GM18870 (cell line): ENCODE results near the gene TMEM170B.

ENCODE experiments used
- ATAC-seq: cut with Tn5 transposase; IDR thresholded peaks from one replicate; pipeline ENCODE4 v1.9.1; 2021; ENCODE audit warnings: moderate library complexity; ENCODE audit not compliant: unreplicated experiment

The TMEM170B gene

GRCh38 chr6:11537229-11538051 lies at the start of gene TMEM170B:
TMEM170B (plus strand) TSS chr6:11537749; CDS start chr6:11538278, 529 bp downstream.
- peak; percentile 79 for ATAC-seq

GRCh38 chr6:11490996-11491395 lies 46.6 kb upstream of the TMEM170B start:
- no peak for ATAC-seq

- ATAC-seq = no peak
Observed at GRCh38 chr6:11491596-11492463, 45.7 kb upstream of the TMEM170B start.

- no peak for ATAC-seq
Observed at GRCh38 chr6:11492464-11493290, 44.9 kb upstream of the TMEM170B start.

- no peak for ATAC-seq
Observed at GRCh38 chr6:11493974-11494373, 43.6 kb upstream of the TMEM170B start.

- ATAC-seq = no peak
Observed at GRCh38 chr6:11494786-11495564, 42.6 kb upstream of the TMEM170B start.

GRCh38 chr6:11495565-11496145 lies 41.9 kb upstream of the TMEM170B start:
- ATAC-seq = no peak

- peak; percentile 62 for ATAC-seq
Observed at GRCh38 chr6:11496152-11497060, 41.1 kb upstream of the TMEM170B start.

GRCh38 chr6:11497107-11497506 lies 40.4 kb upstream of the TMEM170B start:
- no peak for ATAC-seq

- ATAC-seq = no peak
Observed at GRCh38 chr6:11497881-11498280, 39.7 kb upstream of the TMEM170B start.

GRCh38 chr6:11500008-11500407 lies 37.5 kb upstream of the TMEM170B start:
- ATAC-seq = no peak

- no peak for ATAC-seq
Observed at GRCh38 chr6:11509471-11509870, 28.1 kb upstream of the TMEM170B start.

- ATAC-seq = peak; percentile 78
Observed at GRCh38 chr6:11514672-11515071, 22.9 kb upstream of the TMEM170B start.

GRCh38 chr6:11515763-11516162 lies 21.8 kb upstream of the TMEM170B start:
- ATAC-seq = no peak

GRCh38 chr6:11522812-11523605 lies 14.5 kb upstream of the TMEM170B start:
- no peak for ATAC-seq

- no peak for ATAC-seq
Observed at GRCh38 chr6:11525468-11526155, 11.9 kb upstream of the TMEM170B start.

GRCh38 chr6:11526156-11526505 lies 11.4 kb upstream of the TMEM170B start:
- no peak for ATAC-seq
